ENCODE results near the gene ARHGAP33. TPM values are rescaled to one million over a fixed set of nuclear protein-coding genes. Genes with fewer than 3 reads are reported as not detected.

The ARHGAP33 gene
- total RNA-seq, 1 experiment from 2014 or later: 27.0 TPM

GRCh38 chr19:35731779-35732405 is 43.5 kb upstream of the ARHGAP33 start:
- H3K27ac Mint-ChIP-seq (ENCODE audit: unreplicated experiment): no peak overlapping the region
- H3K36me3 Mint-ChIP-seq (ENCODE audit: insufficient read depth, unreplicated experiment): peaks cover 60% of the 10 kb centered on the region
- no peaks in the 10 kb centered on the region for H3K4me1 Mint-ChIP-seq (ENCODE audit: low read depth, unreplicated experiment)
- no peak for TF ChIP-seq CTCF (IDR thresholded peaks at IDR 0.05; ENCODE audit: unreplicated experiment)
- no peaks in the 10 kb centered on the region for H3K9me3 Mint-ChIP-seq (ENCODE audit: low read depth, unreplicated experiment)
- H3K4me3 Mint-ChIP-seq (ENCODE audit: low read depth, unreplicated experiment): no peak overlapping the region
- intact Hi-C loops (cut with micrococcal nuclease; ENCODE audit: unreplicated experiment): no loop called here
- CTCF ChIA-PET: interaction anchor here (0.6 kb wide), 1 partner anchor 152 kb away, joined by 5 read pairs; no protein-coding TSS in a partner anchor
- no TSS peak for BruUV-seq (replicated peaks)
- H3K27me3 Mint-ChIP-seq (ENCODE audit: unreplicated experiment): no peaks in the 10 kb centered on the region
- no peak for DNase-seq

- no peak for TF ChIP-seq CTCF (IDR thresholded peaks at IDR 0.05; ENCODE audit: unreplicated experiment)
- peaks cover 67% of the 10 kb centered on the region for H3K36me3 Mint-ChIP-seq (ENCODE audit: insufficient read depth, unreplicated experiment)
- DNase-seq: no peak
- no peaks in the 10 kb centered on the region for H3K9me3 Mint-ChIP-seq (ENCODE audit: low read depth, unreplicated experiment)
- H3K4me1 Mint-ChIP-seq (ENCODE audit: low read depth, unreplicated experiment): no peaks in the 10 kb centered on the region
- CTCF ChIA-PET: no interaction called here
- BruUV-seq (replicated peaks): no TSS peak
- intact Hi-C loops (cut with micrococcal nuclease; ENCODE audit: unreplicated experiment): no loop called here
- no peaks in the 10 kb centered on the region for H3K27me3 Mint-ChIP-seq (ENCODE audit: unreplicated experiment)
- H3K4me3 Mint-ChIP-seq (ENCODE audit: low read depth, unreplicated experiment): no peak overlapping the region
- H3K27ac Mint-ChIP-seq (ENCODE audit: unreplicated experiment): no peak overlapping the region
These were observed 42.7 kb upstream of the ARHGAP33 start for GRCh38 chr19:35732540-35733179.

GRCh38 chr19:35733180-35734125 is 41.9 kb upstream of the ARHGAP33 start:
- CTCF ChIA-PET: interaction anchor here (1.2 kb wide), 1 partner anchor 223 kb away, joined by 3 read pairs; no protein-coding TSS in a partner anchor
- no peak for TF ChIP-seq CTCF (IDR thresholded peaks at IDR 0.05; ENCODE audit: unreplicated experiment)
- Mint-ChIP-seq H3K27ac (ENCODE audit: unreplicated experiment) (peak overlapping the region; percentile 1), H3K9me3 (ENCODE audit: low read depth, unreplicated experiment) (no peaks in the 10 kb centered on the region), H3K4me1 (ENCODE audit: low read depth, unreplicated experiment) (no peaks in the 10 kb centered on the region), H3K4me3 (ENCODE audit: low read depth, unreplicated experiment) (no peak overlapping the region), H3K27me3 (ENCODE audit: unreplicated experiment) (no peaks in the 10 kb centered on the region), H3K36me3 (ENCODE audit: insufficient read depth, unreplicated experiment) (peaks cover 67% of the 10 kb centered on the region)
- no TSS peak for BruUV-seq (replicated peaks)
- intact Hi-C loops (cut with micrococcal nuclease; ENCODE audit: unreplicated experiment): no loop called here
- no peak for DNase-seq

- Mint-ChIP-seq H3K9me3 (ENCODE audit: low read depth, unreplicated experiment) (no peaks in the 10 kb centered on the region), H3K27ac (ENCODE audit: unreplicated experiment) (peak overlapping the region; percentile 1), H3K27me3 (ENCODE audit: unreplicated experiment) (no peaks in the 10 kb centered on the region), H3K4me1 (ENCODE audit: low read depth, unreplicated experiment) (no peaks in the 10 kb centered on the region), H3K4me3 (ENCODE audit: low read depth, unreplicated experiment) (no peak overlapping the region), H3K36me3 (ENCODE audit: insufficient read depth, unreplicated experiment) (peaks cover 69% of the 10 kb centered on the region)
- intact Hi-C loops (cut with micrococcal nuclease; ENCODE audit: unreplicated experiment): no loop called here
- no TSS peak for BruUV-seq (replicated peaks)
- no peak for TF ChIP-seq CTCF (IDR thresholded peaks at IDR 0.05; ENCODE audit: unreplicated experiment)
- DNase-seq: no peak
- CTCF ChIA-PET: interaction anchor here (1.2 kb wide), 1 partner anchor 224 kb away, joined by 3 read pairs; no protein-coding TSS in a partner anchor
These were observed 41.1 kb upstream of the ARHGAP33 start for GRCh38 chr19:35734273-35734672.
